Choroid plexus epithelial cell (primary cell): ENCODE measurements around the gene AGR2.
A peak's percentile ranks its signal among the peaks of the same experiment; 100 is the strongest.
"Not testable (repeated sequence)": the region's sequence is repeated elsewhere in the genome, so short reads cannot be mapped to it uniquely, and the experiment has no call there.

Experiments used
- DNase-seq: peaks from one replicate; pipeline ENCODE4 v3.0.0-alpha.2; 2010; ENCODE audit warnings: low read depth
- H3K4me3 ChIP-seq: 2 replicates; pipeline ENCODE4 v1.5.1; 2011; ENCODE audit warnings: low read depth, mild to moderate bottlenecking, control low read depth, low read length, moderate library complexity
- TF ChIP-seq, protein P1 (sequence below): conservative IDR thresholded peaks from 2 replicates; pipeline ENCODE4 v1.5.1; 2011; ENCODE audit warnings: low read depth, mild to moderate bottlenecking, control low read depth, inconsistent platforms, low read length, moderate library complexity

Gene AGR2

DNA sequence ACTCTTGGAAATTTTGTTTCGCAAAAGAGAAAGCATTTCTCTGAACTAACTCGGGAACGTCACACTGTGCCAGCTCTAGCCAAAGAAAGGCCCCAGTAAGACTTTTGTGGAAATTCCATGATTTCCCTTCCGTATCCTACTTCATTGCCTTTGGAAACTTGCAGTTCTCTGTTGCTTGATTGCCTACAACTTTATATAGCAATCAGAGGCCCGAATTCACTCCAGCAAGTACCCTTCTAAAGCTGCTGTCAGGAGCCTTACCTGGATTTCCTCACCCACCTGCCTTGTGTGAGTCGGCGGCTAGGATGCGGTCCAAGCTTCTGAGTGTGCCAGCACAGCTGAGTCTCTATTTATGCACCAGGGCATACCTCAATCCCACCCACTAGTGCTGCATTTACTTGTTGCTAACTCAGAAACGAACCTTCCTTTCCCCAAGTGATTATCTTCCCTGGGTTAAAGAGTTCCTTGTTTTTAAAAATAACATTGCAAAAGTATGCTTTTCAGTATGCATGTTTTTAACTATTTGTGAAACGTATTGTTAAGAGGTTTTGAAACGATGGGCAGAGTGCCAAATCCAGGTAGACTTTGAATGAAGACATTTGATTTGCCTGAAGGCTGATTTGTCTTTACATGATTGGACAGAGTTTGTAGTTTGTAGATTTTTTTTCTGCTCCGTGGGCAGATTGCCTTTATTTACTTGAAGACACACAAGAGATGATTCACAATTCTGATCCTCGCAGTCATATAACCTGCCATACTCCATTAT is at the start of gene AGR2:
TSS of gene AGR2 (minus strand) at position 326 of the 766 bp plus-strand sequence. CDS start 3,203 bp downstream, outside the sequence.
- no peak within 1 kb of the TSS for H3K4me3 ChIP-seq
- TF ChIP-seq, protein P1, sequence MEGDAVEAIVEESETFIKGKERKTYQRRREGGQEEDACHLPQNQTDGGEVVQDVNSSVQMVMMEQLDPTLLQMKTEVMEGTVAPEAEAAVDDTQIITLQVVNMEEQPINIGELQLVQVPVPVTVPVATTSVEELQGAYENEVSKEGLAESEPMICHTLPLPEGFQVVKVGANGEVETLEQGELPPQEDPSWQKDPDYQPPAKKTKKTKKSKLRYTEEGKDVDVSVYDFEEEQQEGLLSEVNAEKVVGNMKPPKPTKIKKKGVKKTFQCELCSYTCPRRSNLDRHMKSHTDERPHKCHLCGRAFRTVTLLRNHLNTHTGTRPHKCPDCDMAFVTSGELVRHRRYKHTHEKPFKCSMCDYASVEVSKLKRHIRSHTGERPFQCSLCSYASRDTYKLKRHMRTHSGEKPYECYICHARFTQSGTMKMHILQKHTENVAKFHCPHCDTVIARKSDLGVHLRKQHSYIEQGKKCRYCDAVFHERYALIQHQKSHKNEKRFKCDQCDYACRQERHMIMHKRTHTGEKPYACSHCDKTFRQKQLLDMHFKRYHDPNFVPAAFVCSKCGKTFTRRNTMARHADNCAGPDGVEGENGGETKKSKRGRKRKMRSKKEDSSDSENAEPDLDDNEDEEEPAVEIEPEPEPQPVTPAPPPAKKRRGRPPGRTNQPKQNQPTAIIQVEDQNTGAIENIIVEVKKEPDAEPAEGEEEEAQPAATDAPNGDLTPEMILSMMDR, result no peak

DNA sequence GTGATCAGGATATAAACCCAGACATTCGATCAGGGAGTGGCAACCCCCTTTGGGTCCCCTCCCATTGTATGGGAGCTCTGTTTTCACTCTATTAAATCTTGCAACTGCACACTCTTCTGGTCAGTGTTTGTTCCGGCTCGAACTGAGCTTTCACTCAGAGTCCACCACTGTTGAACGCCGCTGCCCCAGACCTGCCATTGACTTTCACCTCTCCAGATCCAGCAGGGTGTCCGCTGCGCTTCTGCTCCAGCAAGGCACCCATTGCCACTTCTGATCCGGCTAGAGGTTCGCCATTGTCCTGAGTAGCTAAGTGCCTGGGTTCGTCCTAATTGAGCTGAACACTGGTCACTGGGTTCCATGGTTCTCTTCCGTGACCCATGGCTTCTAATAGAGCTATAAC is 48.4 kb upstream of the AGR2 start:
- H3K4me3 ChIP-seq, result not testable (repeated sequence)

More for the DNA sequence above, at the start of gene AGR2:
- no peak for DNase-seq

DNA sequence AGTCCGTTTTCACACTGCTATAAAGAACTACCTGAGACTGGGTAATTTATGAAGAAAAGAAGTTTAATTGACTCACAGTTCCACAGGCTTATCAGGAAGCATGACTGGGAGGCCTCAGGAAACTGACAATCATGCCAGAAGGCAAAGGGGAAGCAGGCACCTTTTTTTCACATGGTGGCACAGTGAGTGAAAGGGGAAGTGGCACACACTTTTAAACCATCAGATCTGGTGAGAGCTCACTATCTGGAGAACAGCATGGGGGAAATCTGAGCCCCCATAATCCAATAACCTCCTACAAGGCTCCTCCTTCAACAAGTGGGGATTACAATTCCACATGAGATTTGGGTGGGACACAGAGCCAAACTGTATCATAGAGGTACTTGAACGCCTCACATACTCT is 47.0 kb upstream of the AGR2 start:
- no peak for DNase-seq
- H3K4me3 ChIP-seq, result no peak overlapping the region
- TF ChIP-seq, protein P1, result no peak

More for the DNA sequence above, 48.4 kb upstream of the AGR2 start:
- not testable (repeated sequence) for DNase-seq

DNA sequence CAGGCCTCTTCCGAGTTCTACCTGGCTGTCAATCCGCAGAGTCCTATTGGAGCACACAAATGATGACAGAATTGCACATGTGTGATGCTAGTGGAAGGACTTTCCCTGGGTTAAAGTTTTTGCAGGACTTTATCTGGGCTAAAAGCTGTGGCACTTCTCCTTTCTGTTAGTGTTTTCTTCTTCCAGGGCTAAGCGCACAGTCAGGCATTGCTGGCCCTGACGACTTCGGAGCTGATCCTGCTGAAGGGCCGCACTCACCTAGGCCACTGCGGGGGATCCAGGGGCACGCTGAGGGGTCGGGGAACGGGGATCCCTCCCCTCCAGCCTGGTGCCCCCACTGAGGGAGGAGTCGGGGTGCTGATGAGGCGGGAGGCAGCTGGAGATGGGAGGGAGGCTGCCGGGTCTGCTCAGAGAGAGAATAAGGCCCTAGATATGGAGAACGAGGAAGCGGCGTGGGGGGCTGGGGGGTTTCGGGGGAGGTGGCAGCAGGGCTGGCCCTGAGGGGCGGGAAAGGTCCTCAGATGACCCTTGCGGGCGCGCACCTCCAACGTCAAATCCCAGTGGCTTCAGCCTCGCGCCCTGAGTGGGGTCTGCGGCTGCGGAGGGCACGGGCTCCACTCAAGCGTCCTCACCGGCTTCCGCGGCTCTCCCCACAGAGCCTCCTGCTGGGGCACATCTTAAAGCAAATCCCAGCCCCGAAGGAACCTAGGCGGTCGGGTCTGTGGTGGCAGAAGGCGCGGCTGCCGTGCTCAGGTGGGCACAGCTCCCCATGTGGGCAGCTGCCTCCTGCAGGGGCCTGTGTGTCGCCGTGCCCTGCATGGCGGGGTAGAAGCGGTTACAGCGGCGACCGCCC is 46.0 kb upstream of the AGR2 start:
- TF ChIP-seq, protein P1, result no peak
- peak overlapping the region; percentile 47 for H3K4me3 ChIP-seq
- no peak for DNase-seq

DNA sequence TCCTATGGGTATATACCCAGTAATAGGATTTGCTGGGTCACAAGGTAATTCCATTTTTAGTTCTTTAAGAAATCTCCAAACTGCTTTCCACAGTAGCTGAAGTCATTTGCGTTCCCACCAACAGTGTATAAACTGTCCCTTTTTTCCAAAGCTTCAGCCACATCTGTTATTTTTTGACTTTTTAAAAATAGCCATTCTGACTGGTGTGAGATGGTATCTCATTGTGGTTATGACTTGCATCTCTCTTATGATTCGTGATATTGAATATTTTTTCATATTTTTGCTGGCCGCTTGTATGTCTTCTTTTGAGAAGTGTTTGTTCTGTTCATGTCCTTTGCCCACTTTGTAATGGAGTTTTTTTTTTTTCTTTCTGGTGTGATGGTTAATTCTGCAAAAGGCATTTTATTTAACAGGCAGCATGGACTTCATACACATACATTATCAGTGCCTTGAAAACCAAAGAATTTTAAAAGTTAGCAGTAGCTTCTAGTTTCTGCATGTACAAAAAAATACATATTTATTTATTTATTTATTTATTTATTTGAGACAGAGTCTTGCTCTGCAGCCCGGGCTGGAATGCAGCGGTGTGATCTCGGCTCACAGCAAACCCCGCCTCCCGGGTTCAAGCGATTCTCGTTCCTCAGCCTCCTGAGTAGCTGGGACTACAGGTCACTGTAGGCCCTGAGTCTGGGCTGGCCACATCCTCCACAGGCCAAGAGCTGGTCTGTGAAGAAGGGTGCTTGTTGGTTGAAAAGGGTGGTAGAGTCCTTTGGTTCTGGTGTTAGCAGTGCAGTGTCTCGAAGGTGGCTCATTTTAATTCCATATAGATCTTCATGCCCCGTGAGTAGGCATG is 44.7 kb upstream of the AGR2 start:
- no peak for DNase-seq
- TF ChIP-seq, protein P1, result no peak
- H3K4me3 ChIP-seq, result no peak overlapping the region

DNA sequence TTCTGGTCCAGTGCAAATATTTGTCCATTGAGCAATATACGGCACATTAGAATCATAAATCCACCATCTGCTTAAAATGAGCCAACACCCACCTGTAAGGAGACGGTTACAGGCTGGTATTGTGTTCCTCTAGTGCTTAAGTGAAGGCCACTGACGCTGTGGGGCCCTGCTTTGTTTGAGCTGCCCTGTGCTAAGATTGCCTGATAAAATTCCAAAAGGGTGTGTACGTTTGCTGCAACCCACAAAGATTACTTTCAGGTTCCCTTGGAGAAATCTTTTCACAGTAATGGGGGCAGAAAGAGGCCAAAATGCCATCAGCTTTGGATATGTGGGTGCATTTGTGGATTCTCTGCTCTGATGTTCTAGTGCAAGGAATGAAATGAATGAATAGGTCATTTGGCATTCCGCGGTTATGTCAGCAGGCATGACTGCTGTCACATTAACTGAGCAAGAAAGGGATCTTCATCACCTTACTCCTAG is 42.6 kb upstream of the AGR2 start:
- peak; percentile 5 for DNase-seq
- TF ChIP-seq, protein P1, result no peak
- H3K4me3 ChIP-seq, result no peak overlapping the region
